ENCODE data around the gene SLC23A1.
"Not testable (repeated sequence)": the region's sequence is repeated elsewhere in the genome, so short reads cannot be mapped to it uniquely, and the experiment has no call there.

The SLC23A1 gene

GRCh38 chr5:139383275-139383992, at the start of gene SLC23A1:
Gene SLC23A1 (minus strand): TSS chr5:139383297. CDS start chr5:139383253, 44 bp downstream.
- DNase-seq (ENCODE audit: low read depth), result no peak

GRCh38 chr5:139431706-139432105, 48.6 kb upstream of the SLC23A1 start:
- no peak for DNase-seq (ENCODE audit: low read depth)

DNA sequence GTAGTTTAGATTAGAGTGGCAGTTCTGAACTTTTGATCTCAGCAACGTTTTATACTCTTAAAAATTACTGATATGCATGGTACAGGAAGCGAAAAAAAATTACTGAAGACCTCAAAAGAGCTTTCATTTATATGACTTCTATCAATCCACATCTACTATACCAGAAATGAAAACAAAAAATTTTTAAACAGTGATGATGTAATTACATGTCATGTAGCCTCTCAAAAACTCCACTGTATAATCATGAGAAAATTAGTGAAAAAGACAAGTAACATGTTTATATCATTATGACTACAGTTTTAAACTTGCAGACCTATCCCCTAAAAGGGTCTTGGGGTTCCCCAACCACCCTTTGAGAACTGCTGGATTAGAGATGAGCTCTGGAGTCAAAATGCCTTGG, 46.9 kb upstream of the SLC23A1 start:
- no peak for DNase-seq (ENCODE audit: low read depth)

- DNase-seq (ENCODE audit: low read depth), result no peak
Observed at GRCh38 chr5:139426203-139426885, 43.2 kb upstream of the SLC23A1 start.

GRCh38 chr5:139425497-139425896, 42.4 kb upstream of the SLC23A1 start:
- DNase-seq (ENCODE audit: low read depth), result no peak

- no peak for DNase-seq (ENCODE audit: low read depth)
Observed at GRCh38 chr5:139422307-139422893, 39.3 kb upstream of the SLC23A1 start.

GRCh38 chr5:139419226-139420192, 36.4 kb upstream of the SLC23A1 start:
- no peak for DNase-seq (ENCODE audit: low read depth)

GRCh38 chr5:139418793-139419192, 35.7 kb upstream of the SLC23A1 start:
- DNase-seq (ENCODE audit: low read depth), result no peak

GRCh38 chr5:139417214-139417613, 34.1 kb upstream of the SLC23A1 start:
- no peak for DNase-seq (ENCODE audit: low read depth)

- DNase-seq (ENCODE audit: low read depth), result no peak
Observed at GRCh38 chr5:139416651-139417050, 33.6 kb upstream of the SLC23A1 start.

DNA sequence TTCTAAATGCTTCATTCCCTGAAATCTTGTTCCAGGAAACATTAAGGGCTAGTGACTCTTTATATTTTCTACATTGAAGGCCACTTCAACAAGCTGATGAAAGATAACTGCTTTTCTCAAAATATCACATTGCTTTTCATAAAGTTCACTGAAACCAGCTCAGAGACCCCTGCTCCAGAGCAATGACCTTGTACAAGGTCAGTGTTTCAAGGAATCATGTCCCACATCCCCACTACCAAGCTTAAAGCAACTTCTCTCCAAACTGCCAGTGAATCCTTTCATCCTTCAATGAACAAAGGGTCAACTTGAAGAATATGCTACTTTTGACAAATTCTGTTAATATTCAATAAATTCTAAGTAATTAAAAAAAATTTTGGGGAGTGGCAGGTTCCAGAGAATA, 32.8 kb upstream of the SLC23A1 start:
- DNase-seq (ENCODE audit: low read depth), result no peak

GRCh38 chr5:139415221-139415861, 32.2 kb upstream of the SLC23A1 start:
- no peak for DNase-seq (ENCODE audit: low read depth)

DNA sequence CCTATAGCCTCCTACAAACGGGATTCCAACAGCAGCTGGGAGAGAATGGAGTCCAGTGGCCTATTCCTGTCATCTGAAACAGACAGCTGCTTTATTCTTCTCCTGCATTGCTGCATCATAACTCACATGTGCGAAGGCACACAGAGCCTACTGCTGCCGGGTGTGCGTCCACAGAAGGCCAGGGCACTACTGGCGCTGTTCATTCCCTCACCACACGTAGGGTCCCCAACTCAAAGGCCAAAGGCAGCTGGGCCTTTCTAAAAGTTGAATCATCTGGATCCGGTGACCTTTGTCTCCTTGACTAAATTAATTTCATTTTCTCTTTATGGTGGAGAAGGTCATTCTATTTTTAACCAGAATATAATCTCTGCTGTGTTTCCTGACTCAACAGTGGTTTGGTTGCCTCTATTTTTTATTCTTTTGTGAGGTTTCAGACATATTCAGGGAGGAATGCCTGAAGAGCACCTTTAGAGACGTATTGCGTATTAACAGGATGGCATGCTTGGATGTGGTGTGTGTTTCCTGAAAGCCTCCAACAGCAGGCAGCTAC, 31.6 kb upstream of the SLC23A1 start:
- DNase-seq (ENCODE audit: low read depth), result no peak

DNA sequence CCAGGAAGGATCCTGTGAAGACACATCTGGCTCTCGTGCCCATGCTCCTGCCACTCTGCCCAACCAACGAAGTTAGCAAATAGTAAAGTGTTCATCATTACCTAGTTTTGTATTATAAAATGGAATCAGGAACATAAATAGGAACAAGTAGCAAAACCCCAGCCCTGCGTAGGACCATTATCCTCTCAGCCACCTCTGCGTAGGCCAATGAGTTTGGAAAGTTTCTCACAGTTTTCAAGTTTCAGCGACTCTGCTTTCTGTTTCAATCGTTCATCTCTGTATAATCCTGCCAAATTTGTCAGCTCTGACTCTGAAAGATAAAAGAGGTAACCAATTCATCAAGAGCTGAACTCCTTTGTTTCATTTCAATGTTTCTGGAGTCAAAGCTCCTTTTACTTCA, 30.9 kb upstream of the SLC23A1 start:
- DNase-seq (ENCODE audit: low read depth), result no peak

DNA sequence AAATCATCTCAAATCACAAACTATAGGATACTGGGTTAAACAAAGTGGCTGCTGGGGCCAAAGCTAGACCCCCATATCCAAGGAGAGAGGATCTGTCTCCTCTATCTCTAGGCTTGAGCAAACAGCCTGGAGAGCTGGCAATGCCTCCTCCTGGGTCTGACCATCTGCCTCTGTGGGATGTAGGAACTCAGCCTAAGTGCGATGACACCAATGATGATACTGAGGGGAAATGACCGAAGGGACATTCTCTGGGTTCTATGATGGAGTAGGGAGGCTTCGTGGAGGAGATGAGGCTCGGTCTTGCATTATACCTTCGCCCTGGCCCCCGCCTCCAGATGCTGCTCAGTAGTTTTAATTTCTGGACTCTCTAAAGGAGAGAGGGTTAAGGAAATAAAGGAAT, 30.1 kb upstream of the SLC23A1 start:
- DNase-seq (ENCODE audit: low read depth), result no peak

GRCh38 chr5:139410993-139411828, 28.1 kb upstream of the SLC23A1 start:
- no peak for DNase-seq (ENCODE audit: low read depth)

DNA sequence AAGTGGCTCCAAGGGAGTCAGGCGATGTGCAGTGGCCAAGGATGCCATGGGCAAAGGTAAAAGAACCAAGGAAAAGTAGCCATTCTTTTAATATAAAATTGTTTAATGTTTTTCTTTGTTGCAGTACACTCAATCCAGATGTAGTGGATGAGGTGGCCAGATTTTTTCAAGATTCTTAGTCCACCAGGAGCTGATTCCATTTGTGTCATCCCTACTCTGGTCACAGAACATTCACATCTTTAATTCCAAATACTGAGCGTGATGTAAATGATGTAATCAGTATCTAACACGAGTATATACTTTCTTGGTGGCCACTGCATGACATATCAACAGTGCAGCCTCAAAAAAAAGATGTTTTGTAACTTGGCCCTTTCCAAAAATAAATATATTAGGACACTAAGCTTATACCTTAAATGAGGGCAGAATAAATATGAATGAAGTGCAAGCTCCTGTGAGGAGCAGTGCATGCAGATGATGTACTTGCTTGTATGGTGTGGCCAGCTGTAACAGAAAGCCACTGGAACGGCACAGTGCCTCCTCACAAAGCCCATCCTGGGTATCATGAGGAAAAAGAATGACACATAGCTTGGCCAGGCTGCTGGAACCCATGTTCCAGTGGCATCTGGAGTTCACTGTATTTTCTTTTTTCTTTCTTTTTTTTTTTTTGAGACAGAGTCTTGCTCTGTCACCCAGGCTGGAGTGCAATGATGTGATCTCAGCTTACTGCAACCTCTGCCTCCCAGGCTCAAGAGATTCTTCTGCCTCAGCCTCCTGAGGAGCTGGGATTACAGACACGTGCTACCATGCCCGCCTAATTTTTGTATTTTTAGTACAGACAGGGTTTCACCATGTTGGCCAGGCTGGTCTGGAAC, 27.3 kb upstream of the SLC23A1 start:
- no peak for DNase-seq (ENCODE audit: low read depth)

GRCh38 chr5:139409116-139409515, 26.0 kb upstream of the SLC23A1 start:
- not testable (repeated sequence) for DNase-seq (ENCODE audit: low read depth)

DNA sequence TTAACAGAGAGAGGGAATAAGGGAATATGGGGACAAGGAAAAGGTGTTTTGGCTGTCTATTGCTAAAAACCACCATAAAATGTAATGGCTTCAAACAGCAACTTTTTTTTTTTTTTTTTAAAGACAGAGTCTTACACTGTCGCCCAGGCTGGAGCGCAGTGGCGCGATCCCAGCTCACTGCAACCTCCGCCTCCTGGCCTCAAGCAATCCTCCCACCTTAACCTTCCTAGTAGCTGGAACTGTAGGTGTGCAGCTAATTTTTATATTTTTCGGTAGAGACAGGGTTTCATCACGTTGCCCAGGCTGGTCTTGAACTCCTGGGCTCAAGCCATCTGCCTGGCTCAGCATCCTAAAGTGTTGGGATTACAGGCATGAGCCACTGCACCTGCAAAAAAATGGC, 25.1 kb upstream of the SLC23A1 start:
- DNase-seq (ENCODE audit: low read depth), result no peak

Measured in HS-27A (cell line).